Measurements from ENCODE around the gene NUP93.

- TF ChIP-seq CTCF (conservative IDR thresholded peaks at IDR 0.05) (no peak), EZH2 (IDR thresholded peaks at IDR 0.05; ENCODE audit: low read depth) (no peak)
Observed at GRCh38 chr16:56709443-56710040, 20.4 kb upstream of the NUP93 start.
